NCI-H2196 (cell line): ENCODE data around the gene GGT5.
A peak's percentile ranks its signal among the peaks of the same experiment; 100 is the strongest.
"Not testable (repeated sequence)": the region's sequence is repeated elsewhere in the genome, so short reads cannot be mapped to it uniquely, and the experiment has no call there.

Source experiments
- DNase-seq: peaks from one replicate; lab custom pipeline; 2025; ENCODE audit not compliant: unreplicated experiment; lab: John Stamatoyannopoulos, UW

The GGT5 gene

DNA sequence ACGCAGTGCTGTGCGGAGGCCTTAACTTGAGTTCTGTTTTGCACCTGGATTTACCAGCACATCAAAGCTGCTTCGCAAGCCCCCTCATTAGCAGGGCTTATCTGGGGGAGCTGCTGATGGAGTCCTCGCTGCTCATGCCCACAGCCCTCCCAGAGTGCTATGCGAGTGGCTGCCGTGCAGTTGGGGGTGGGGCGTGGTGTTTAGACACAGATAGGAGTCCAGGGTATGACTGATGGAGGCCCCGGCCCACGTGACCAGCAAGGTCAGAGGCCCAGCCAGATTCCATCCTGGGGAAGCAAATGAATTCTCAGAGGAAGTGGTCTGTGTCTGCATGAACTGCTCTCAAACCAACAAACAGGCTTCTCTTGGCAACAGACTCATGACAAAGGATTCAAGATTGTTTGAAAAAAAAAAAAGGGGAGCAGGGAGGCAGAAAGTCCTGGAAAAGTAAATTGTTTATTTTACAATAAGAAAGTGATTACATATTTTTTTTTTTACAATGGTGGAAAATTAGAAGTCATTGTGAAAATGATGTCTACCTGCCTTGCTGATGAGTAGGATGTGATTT, 19.5 kb upstream of the GGT5 start:
- not testable (repeated sequence) for DNase-seq

DNA sequence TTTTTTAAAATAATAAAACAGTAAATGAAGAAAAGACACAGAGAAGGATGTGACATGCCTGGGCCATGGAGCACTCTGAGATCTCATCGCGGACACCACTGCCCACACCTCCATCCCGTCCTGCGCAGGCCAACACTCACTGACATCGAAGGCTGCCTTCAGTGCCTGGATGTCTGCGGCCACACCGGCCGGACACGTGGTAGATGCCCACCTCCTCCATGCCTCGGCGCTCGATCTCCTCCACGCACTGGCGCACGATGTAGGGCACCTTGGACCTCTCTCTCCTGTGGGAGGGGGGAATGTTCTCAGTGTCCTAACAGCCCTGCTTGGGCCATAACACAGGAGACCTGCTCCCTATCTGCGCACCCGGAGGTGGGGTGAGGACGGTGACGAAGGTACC, 18.6 kb upstream of the GGT5 start:
- not testable (repeated sequence) for DNase-seq

DNA sequence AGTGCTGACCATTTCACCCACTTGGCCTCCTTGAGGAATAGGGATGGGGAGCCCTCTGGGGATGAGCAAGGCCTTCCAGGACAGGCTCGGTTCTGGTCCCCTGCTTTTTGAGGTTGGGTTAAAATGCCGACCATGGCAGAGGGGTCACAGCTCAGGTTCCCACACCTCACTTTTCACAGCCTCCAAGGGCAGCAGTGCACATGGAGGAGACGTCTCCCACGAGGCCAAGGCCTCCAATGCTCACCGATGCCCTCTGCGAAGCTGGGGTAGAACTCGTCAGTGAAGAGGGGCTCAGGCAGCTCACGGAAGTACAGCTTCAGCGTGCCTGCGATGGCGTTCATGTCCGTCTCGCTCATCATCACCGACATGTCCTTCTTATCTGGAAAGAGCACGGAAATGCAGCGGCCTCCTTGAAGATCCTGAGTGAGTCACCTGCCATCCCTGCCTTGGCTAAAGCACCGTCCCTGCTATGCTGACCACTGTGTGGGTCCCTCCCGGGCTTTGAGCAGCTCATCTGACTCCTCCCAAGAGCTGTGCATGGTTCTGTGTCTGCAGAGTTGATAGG, 17.4 kb upstream of the GGT5 start:
- not testable (repeated sequence) for DNase-seq

DNA sequence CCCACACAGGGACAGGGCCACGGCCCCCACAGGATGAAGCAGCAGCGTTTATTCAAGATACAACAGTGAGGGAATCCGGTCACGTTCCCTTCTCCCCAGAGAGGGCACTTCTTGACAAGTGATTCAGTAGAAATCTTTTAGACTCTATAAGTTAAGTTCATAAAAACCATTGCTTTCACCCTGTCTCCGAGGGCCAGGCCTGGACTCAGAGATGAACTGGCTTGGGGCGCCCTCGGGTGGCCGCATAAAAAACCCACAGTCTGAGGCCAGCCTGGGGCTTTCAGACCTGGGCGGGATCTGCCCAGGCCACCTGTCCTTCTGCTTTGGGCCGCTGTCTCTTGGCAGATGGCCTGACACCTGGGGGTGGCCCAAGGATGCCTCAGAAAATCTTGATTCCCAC, 14.6 kb upstream of the GGT5 start:
- peak; percentile 34 for DNase-seq

DNA sequence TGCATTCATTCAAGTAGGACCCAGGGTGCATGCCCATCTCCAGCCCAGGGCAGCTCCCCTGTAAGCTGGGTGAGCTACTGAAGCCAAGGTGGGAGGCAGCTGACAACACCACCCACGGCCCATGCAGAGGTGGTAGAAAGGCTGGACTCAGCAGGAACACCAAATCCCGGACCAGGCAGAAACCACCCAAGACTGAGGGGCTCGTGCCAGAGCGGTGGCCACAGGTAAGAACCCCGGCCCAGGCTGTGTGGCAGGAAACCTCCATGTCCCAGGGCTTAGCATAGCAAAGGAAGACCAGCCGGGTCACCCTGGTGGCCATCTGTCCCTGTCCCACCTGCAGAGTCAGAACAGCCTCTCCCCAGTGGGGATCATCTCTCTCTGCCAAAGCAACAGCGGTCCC, 11.9 kb upstream of the GGT5 start:
- DNase-seq: not testable (repeated sequence)

DNA sequence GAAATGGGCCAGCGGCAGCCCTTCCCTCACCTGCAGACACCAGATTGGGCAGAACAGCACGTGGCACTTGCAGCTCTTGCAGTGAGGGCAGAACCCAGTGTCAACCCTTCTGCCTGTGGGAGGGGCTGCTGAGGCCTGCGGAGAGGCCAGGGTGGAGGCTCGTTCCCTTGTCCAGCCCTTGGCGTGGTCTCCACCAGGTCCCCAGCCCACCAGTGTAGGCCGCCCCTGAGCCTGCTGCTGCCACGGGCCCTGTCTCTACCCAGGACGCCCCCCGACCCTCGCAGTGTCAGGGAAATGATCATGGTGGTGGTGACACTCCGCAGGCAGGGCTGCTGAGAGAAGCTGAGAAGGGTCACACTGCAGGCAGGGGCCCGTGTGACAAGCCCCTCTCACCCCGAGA, 11.3 kb upstream of the GGT5 start:
- not testable (repeated sequence) for DNase-seq

DNA sequence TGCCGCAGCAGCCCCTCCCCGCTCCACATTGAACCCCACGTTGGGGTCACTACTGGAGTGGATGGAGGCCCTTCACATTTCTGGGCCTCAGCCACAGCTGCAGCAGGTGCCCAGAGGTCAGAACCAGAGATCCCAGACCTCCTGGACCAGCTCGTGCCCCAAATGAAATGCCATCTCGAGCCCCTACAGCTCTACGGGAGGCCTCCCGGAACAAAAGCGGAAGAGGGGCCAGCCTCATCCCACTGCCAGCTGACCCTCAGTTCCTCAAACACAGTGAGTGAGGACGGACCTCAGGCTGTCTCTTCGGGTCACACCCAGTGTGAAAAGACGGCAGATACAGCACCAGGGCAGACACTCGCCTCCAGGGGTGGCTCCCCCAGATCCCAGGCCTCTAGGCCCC, 8.2 kb upstream of the GGT5 start:
- not testable (repeated sequence) for DNase-seq

DNA sequence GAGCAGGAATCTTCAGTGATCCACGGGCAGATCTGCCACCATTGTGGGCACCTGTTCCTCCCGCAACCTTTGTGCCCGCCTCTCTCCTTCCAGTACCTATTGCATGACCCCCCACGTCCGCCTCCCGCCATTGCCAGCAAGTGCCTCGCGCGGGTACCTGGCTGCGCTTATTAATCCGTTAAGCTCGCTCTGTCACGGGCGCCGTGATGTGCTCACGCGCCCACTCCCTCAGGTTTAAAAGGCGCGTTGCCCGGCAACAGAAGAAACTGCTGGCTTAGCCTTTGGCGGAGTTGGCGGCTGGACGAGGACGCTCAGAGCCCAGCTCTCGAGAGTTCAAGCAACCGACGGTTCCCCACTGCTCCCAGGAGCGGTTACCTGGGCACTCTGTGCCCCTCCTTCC, 6.4 kb upstream of the GGT5 start:
- DNase-seq: not testable (repeated sequence)

DNA sequence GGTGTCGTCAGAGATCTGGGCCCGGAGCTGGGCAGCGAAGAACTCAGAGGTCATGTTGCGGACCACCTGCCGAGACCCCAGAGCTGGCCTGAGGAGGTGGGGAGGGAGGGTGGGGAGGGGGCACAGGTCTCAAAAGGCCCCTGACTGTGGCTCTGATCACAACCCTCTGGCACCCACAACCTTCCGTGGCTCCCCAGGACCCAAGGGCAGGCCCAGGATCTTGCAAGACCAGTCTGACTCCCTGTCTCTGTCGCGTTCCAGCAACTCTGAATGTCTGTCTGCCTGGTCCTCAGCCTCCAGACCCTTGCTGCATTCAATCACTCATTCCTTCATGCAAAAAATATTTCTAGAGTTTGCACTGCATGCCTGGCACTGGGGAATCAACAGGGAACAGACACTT, 4.5 kb upstream of the GGT5 start:
- DNase-seq: not testable (repeated sequence)

DNA sequence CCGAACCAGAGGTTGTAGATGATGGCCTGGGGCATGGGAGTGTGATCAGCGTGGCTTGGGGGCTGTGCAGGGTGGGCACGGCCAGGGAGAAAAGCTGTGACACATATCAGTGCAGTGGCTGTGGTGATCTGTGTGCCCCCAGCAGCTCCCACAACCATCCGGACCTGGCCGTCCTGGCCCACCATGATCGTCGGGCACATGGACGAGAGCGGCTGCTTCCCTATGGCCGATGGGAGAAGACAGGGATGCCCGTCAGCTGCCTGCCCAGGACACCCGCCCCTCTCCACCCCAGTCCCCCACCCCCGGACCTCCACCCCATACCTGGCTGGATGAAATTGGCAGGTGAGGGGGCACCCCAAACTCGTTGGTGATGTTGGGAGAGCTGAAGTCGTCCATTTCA, 3.7 kb upstream of the GGT5 start:
- not testable (repeated sequence) for DNase-seq

DNA sequence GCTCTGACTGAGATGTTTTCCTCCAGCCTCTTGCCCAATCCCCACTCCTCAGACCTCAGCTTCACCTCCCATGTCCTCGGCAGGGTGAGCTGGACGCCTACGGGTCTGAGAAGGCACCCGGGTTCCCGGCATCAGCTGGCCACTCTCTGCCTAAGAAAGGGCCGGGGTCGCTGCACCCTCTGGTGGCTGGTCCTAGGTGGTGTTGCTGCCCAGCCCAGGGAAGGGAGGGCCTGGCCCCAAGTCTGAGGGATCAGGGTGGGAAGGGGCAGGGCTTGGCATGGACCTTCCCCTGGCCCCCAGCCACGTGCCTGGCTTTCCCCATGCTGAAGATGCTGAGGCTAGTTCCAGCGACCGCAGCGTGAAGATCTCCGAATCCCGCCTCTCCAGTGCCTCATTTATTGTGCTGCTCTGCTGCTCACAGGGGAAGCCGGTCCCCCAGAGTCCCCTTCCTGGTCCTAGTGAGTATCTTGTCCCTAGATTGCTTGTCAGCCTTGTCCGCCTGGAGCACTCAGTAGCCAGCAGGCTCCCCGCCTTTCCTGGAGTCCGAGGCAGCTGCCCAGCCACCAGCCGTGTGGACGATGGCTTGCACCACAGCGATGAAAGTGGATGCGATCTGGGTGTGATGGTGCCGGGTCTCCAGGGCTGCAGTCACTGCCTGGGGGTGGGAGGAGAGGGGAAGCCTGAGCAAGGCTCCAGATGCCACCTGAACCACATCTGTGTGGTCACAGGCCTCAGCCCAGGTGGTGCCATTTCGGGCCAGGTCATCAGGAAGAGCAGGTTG, 2.9 kb upstream of the GGT5 start:
- DNase-seq: peak; percentile 53

DNA sequence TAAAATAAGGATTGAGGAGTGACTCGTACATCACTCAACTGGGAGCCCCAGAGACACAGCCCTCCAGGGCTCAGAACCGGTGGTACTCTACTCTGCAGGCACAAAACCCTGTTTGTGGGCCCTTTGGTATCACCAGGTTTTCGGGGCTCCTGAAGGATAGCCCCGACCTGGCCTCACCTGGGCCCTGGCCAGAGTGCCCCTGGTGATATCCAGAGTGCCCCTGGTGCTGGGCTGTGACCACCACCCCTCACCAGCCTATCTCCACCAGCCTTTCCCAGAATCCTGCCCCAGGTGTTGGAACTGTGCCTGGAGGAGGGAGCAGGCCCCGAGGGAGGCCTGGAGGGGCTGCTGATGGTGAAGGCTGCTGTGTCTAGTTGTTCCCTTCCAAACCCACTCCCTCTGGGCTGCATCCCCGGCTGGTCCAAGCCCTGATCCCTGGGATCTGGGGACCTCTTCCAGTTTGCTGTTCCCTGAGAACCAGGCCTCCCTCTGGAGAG, 2.2 kb upstream of the GGT5 start:
- DNase-seq: no peak

DNA sequence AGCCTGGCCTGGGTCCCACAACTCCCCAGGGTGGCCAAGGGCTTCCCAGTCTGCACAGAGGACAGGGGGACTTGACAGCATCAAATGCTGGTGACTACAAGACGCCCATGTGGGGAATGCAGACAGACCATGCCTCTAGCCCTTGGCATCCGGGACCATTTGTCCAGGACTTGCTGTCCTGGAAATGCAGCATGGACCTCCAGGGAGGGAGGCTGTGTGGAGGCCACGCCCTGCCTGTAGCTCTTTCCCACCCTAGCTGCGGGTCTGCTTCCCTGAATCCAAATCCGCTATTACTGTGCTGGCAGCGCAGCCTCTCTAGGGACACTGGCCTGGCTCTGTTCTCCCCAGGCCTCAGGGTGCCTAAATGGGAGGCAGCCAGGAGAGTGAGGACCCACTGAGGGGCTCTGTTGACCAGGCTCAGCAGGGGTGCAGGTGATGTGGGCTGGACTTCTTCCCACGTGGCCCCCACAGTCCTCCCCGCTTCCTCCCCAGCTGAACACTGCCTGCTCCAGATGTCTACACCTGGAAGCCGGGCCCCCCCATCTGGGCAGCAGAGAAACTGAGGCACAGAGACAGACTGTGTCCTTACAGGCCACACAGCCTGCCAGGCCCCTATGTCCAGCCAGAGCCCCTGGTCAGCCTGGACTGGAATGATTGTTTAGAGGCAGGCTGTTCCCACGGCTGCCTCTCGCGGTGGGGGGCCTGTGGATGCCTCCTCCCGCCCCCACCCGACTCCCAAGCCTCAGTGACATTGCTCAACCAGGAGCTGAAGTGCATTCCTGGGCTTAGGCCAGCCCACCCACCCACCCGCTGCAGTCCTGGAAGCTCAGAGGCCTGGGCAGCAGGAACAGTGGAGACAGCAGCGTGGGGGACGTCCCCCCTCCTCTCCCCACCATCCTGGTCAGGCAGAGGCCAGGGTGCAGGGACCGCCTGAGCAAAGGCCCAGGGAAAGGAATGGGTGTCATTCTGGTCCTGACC, 991 bp upstream of the GGT5 start:
- not testable (repeated sequence) for DNase-seq

DNA sequence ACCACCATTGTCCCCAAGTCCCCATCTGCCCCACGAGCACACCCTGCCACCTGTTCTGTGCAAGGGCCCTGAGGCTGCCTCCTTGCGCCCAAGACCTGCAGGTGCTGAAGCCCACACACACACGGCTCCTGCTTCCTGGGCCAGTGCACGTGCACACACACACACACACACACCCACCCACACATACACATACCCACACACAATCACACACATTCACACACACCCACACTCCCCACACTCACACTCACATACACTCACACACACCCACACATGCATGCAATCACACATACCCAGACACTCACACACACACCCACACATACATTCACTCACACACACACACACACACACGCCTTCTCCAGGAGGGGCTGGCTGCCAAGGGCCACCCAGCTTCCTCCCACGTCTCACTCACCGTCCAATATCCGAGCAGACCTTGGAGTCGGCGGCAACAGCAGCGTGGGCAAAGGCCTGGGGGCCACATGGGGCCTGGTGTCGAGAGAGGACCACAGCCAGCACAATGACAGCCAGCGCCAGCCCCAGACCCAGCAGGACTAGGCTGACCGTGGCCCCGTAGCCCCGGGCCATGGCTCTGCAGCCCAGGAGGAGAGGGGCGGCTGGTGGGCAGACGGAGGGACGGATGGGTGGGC, 616 bp downstream of the GGT5 start:
- DNase-seq: no peak

DNA sequence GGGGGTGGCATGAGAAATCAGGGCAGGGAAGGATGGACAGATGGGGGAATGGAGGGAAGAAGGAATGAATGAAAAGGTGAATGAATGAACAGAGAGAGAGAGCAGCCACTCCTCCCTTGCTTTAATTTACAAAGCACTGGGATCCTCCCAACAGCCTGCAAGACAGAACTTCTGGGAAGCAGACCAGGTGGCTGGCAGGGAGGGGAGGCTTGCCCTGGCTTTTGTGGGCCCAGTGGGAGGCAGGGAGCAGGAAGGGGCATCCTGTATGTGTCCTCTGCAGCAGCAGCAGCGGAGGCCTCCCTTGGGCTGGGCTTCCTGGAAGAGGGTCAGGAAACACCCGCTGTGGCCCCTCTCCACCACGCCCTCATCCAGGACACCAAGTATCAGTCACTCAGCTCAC, 1.5 kb downstream of the GGT5 start:
- DNase-seq: not testable (repeated sequence)

DNA sequence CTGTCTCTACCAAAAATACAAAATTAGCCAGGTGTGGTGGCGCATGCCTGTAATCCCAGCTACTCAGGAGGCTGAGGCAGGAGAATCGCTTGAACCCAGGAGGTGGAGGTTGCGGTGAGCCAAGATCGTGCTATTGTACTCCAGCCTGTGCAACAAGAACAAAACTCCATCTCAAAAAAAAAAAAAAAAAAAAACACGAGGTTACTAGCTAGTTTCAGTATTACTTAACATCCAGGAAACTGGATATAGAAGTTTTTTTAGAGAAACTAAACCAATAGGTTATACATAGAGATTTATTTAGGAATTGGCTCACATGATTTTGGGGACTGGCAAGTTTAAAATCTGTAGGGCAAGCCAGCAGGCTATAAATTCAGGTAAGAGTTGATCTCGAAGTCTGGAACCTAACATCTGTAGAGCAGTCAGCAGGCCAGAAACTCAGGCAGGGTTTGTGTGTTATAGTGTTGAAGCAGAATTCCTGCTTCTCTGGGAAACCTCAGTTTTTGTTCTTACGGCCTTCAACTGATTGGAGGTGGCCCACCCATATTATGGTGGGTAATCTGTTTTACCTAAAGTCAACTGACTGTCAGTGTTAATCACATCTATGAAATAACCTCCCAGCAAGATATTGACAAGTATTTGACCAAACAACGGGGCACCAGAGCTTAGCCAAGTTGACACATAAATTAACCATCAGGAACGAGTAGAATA, 3.7 kb downstream of the GGT5 start:
- DNase-seq: not testable (repeated sequence)

DNA sequence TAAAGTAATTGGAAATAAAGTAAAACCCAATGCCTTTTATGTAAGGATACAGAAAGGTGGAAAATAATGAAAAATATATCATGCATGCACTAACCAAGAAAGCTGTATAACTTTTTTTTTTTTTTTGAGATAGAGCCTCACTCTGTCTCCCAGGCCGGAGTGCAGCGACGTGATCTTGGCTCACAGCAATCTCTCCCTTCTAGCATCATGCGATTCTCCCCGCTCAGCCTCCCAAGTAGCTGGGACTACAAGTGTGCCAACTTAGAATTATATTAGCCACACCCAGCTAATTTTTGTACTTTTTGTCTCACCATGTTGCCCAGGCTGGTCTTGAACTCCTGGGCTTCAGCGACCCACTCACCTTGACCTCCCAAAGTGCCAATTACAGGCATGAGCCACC, 4.5 kb downstream of the GGT5 start:
- no peak for DNase-seq

DNA sequence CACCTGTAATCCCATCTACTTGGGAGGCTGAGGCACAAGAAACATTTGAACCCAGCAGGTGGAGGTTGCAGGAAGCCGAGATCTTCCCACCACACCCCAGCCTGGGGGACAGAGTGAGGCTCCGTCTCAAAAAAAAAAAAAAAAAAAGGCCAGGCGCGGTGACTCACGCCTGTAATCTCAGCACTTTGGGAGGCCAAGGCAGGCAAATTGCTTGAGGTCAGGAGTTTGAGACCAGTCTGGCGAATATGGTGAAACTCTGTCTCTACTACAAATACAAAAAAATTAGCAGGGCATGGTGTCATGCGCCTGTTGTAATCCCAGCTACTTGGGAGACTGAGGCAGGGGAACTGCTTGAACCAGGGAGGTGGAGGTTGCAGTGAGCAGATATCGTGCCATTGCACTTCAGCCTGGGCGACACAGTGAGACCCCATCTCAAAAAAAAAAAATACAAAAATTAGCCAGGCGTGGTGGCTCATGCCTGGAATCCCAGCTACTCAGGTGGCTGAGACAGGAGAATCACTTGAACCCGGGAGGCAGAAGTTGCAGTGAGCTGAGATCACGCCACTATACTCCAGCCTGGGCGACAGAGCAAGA, 6.7 kb downstream of the GGT5 start:
- not testable (repeated sequence) for DNase-seq

DNA sequence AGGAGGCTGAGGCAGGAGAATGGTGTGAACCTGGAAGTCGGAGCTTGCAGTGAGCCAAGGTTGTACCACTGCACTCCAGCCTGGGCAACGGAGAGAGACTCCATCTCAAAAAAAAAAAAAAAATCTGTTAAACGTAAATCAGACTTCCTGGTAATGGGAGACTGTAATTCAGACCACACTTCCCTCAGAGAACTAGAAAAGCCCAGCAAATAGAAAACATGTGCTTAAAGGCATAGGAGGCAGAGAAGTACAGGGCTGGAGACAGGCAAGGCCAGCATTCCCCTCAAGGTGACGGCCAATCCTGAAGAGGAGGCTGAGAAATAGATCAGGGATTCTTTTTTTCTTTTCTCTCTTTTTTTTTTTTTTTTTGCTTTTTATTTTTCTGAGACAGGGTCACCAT, 8.2 kb downstream of the GGT5 start:
- DNase-seq: no peak

DNA sequence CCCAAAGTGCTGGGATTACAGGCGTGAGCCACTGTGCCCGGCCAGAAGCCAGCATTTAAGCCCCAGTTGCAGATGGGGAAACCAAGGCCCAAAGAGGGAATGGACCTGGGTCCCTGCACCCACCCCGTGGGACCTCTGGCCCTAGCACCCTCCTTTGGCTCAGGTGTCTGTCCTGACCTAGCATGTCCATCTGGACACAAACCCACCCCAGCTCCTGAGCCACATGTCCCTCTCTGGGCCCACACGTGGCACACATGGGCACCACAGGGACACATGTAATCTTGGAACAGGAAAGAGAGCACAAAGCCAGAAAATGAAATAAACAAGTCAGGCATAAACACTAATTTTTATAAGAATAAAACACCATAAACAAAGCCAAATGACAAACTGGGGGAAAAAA, 9.6 kb downstream of the GGT5 start:
- no peak for DNase-seq
